Lower leg skin (tissue), 4 donors: ENCODE results near the gene TUBAL3. TPM values are rescaled to one million over a fixed set of nuclear protein-coding genes. Genes with fewer than 3 reads are reported as not detected.

Experiments
- DNase-seq, 2 donors: peaks; one replicate each; pipeline ENCODE4 v3.0.0-alpha.2; 2019; ENCODE audit warnings: low spot score in 2 of 2
- H3K4me3 ChIP-seq: fragments of 200-600 bp; sonication (generic); 2 replicates; pipeline ENCODE4 v1.5.1; 2017; ENCODE audit warnings: mild to moderate bottlenecking, low read depth; ENCODE audit not compliant: poor library complexity, severe bottlenecking
- POLR2A ChIP-seq, 2 donors: fragments of 450-650 bp; IDR thresholded peaks; one replicate each; pipeline ENCODE4 v1.6.1; 2016 to 2017; ENCODE audit warnings: antibody characterized with exemption in 2 of 2, mild to moderate bottlenecking in 1 of 2, moderate library complexity in 1 of 2
- WGBS, 2 donors: methylation state at CpG; one replicate each; pipeline ENCODE4 v1.1.5; 2018; 5-methylcytosine and 5-hydroxymethylcytosine counted together
- intact Hi-C: fragments of 100-400 bp; cut with DNase I; formaldehyde crosslinking; loops from one replicate; pipeline ENCODE4 v1.15.0; 2023; ENCODE audit warnings: low total_unique reads
- total RNA-seq, 4 donors: library from RNA; depleted of rRNA; stranded (reverse); fragments of >200 nt; gene quantifications; one replicate each; pipeline ENCODE4 v1.1.0, GENCODE V29; 2016
- TF ChIP-seq, protein P1 (sequence below), 3 donors: fragments of 450-650 bp; IDR thresholded peaks; one replicate each; pipeline ENCODE4 v1.5.1; 2016; ENCODE audit warnings: antibody characterized with exemption in 3 of 3, mild to moderate bottlenecking in 3 of 3, moderate library complexity in 2 of 3

The TUBAL3 gene
- total RNA-seq, 4 donors from 2014 or later: 0.93 to 1.0 TPM; not detected in 2

DNA sequence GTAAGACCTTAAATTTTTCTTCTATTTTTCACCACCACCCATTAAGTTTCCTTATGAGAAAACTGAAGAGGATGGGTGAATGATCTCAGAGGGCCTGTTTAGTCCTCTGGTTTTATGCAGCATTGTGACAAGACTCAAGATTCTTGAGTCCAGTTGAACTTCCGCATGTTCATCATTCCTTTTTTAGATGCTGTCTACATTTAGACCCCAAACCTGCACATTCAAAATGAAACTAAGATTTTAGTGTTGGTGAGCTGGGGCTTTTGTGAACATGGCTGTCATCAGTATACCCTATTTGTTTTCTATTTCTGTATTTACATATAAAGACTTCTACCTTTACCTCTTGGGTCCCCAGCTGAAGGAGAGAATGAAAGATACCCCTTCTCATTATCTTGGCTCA lies 38.8 kb upstream of the TUBAL3 start:
- TF ChIP-seq, protein P1, sequence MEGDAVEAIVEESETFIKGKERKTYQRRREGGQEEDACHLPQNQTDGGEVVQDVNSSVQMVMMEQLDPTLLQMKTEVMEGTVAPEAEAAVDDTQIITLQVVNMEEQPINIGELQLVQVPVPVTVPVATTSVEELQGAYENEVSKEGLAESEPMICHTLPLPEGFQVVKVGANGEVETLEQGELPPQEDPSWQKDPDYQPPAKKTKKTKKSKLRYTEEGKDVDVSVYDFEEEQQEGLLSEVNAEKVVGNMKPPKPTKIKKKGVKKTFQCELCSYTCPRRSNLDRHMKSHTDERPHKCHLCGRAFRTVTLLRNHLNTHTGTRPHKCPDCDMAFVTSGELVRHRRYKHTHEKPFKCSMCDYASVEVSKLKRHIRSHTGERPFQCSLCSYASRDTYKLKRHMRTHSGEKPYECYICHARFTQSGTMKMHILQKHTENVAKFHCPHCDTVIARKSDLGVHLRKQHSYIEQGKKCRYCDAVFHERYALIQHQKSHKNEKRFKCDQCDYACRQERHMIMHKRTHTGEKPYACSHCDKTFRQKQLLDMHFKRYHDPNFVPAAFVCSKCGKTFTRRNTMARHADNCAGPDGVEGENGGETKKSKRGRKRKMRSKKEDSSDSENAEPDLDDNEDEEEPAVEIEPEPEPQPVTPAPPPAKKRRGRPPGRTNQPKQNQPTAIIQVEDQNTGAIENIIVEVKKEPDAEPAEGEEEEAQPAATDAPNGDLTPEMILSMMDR (IDR thresholded peaks at IDR 0.05): no peak
- no peak for TF ChIP-seq POLR2A (IDR thresholded peaks at IDR 0.05)
- H3K4me3 ChIP-seq: no peak overlapping the region
- 97% methylated on average over 1 of the region's 1 CpG for WGBS, 2 donors
- DNase-seq: no peak
- intact Hi-C loops: no loop called here

DNA sequence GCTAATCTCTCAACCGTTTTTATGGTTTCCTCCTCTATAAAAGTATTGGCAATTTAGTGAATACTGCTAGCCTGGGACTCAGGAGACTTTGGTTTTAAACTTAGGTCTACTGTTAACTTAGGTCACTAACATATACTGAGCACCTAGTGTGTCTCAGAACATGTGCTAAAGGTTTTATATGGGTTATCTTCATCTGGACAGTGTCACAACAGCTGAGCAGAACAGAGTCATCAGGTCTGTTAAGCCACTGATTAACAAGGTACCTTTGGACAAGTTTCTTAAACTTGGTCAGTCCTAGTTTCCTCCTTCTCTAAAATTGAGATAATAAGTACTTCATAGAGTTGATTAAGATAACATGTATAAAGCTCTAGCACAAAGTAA lies 38.4 kb upstream of the TUBAL3 start:
- no peak for DNase-seq
- no peak for TF ChIP-seq POLR2A (IDR thresholded peaks at IDR 0.05)
- TF ChIP-seq, protein P1 (IDR thresholded peaks at IDR 0.05): no peak
- intact Hi-C loops: no loop called here
- WGBS, 2 donors: 88 to 94% methylated on average over 1 of the region's 1 CpG
- H3K4me3 ChIP-seq: no peak overlapping the region

DNA sequence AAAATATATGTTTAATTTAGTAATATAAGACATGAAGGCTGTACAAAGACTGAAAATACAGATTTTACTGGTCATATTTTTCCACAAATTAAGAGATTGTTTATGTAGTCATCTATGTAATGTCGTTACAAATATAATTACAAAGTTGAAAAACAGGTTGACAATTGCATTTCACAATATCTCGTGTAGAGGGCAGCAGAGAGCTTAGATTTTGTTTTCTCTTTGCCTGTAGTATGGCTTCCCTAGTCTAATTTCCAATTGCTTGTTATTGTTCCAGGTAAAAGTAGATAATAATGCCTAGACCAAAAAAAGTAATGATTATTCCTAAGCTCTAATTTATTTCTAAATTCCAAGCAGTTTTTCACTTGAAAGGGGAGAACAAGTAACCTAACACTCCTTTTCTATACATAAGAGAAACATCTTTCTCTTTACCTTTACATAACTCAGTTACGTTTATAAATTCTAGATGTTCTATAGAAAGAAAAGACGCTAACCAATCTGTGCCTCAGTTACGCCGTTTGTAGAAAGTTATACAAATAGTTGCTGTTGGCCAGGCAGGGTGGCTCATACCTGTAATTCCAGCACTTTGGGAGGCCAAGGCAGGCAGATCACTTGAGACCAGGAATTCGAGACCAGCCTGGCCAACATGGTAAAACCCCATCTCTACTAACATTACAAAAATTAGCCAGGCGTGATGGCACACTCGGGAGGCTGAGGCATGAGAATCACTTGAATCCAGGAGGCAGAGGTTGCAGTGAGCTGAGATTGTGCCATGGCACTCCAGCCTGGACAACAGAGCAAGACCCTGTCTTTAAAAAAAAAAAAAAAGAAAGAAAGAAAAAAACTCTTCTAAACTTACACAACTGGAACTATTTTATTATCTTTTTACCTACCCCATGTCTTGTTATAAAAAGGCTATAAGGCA lies 37.7 kb upstream of the TUBAL3 start:
- 67 to 68% methylated on average over 9 of the region's 9 CpGs for WGBS, 2 donors
- DNase-seq: peak in 1 of 2 donors; percentile 62
- intact Hi-C loops: no loop called here
- TF ChIP-seq, protein P1 (IDR thresholded peaks at IDR 0.05): peak in 1 of 3 donors; percentile 27
- TF ChIP-seq POLR2A (IDR thresholded peaks at IDR 0.05): no peak
- H3K4me3 ChIP-seq: no peak overlapping the region

DNA sequence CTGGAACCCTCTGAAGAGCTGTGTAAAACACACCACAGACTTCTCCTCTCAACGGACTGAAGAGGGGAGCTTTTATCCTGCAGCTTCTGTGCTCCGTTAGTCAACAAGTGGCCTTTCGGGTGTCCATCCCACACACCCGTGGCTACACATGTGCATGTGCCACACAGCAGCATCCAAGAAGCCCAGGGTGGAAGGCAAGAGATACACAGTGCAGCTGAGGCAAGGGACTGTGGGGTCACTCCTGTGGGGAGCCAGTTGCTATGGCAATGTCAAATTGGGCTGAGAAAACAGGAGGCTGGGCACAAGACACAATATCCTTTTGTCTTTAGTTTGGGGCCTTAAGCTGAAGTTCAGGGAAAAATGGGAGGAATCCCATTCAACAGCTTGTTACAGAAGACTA lies 36.5 kb upstream of the TUBAL3 start:
- H3K4me3 ChIP-seq: no peak overlapping the region
- DNase-seq: no peak
- intact Hi-C loops: no loop called here
- 83 to 87% methylated on average over 4 of the region's 4 CpGs for WGBS, 2 donors
- TF ChIP-seq, protein P1 (IDR thresholded peaks at IDR 0.05): no peak
- no peak for TF ChIP-seq POLR2A (IDR thresholded peaks at IDR 0.05)

DNA sequence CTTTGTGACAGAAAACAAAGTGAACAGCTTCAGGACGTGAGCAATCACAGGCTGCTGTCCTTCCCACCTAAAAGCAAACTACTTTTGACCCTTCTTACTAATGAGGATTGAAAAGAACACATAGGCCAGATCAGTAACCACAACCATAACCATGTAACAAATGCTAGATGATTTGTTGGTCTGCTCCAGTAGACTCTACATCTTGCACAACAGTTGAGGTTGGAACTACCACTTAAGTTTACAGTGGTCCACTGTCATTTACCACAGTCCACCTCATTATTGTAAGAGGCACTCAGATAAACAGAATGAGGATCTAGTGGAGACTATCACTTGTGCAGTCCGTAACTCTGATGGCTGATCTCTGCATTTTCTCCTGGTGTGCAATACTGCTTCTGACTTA lies 35.6 kb upstream of the TUBAL3 start:
- H3K4me3 ChIP-seq: no peak overlapping the region
- 94 to 98% methylated on average over 2 of the region's 2 CpGs for WGBS, 2 donors
- TF ChIP-seq POLR2A (IDR thresholded peaks at IDR 0.05): no peak
- TF ChIP-seq, protein P1 (IDR thresholded peaks at IDR 0.05): no peak
- intact Hi-C loops: no loop called here
- no peak for DNase-seq
